Upper lobe of left lung (tissue), 4 donors: Measurements from ENCODE around the gene MLST8.

Source experiments
- EP300 ChIP-seq, 4 donors: sonication (generic); formaldehyde crosslinking; IDR thresholded peaks; one replicate each; pipeline ENCODE4 v1.5.1; 2017; ENCODE audit warnings: antibody characterized with exemption in 4 of 4, control low read depth in 2 of 4
- POLR2A ChIP-seq, 4 donors: fragments of 450-650 bp; IDR thresholded peaks; one replicate each; pipeline ENCODE4 v1.5.1; 2016 to 2017; ENCODE audit warnings: antibody characterized with exemption in 4 of 4, mild to moderate bottlenecking in 2 of 4
- POLR2AphosphoS5 ChIP-seq, 2 donors: sonication (generic); formaldehyde crosslinking; IDR thresholded peaks; one replicate each; pipeline ENCODE4 v1.5.1; 2017; ENCODE audit warnings: antibody characterized with exemption in 2 of 2
- TF ChIP-seq, protein P1 (sequence below), 6 experiments: fragments of 450-650 bp in 4 of 6; fragments of 200-600 bp in 2 of 6; sonication (generic) in 2 of 6; IDR thresholded peaks; one replicate each; pipeline ENCODE4 v1.5.1; 2016 to 2019; ENCODE audit warnings: antibody characterized with exemption in 6 of 6

GRCh38 chr16:2209258-2210008 lies 4.2 kb downstream of the MLST8 start:
- TF ChIP-seq, protein P1, sequence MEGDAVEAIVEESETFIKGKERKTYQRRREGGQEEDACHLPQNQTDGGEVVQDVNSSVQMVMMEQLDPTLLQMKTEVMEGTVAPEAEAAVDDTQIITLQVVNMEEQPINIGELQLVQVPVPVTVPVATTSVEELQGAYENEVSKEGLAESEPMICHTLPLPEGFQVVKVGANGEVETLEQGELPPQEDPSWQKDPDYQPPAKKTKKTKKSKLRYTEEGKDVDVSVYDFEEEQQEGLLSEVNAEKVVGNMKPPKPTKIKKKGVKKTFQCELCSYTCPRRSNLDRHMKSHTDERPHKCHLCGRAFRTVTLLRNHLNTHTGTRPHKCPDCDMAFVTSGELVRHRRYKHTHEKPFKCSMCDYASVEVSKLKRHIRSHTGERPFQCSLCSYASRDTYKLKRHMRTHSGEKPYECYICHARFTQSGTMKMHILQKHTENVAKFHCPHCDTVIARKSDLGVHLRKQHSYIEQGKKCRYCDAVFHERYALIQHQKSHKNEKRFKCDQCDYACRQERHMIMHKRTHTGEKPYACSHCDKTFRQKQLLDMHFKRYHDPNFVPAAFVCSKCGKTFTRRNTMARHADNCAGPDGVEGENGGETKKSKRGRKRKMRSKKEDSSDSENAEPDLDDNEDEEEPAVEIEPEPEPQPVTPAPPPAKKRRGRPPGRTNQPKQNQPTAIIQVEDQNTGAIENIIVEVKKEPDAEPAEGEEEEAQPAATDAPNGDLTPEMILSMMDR (IDR thresholded peaks at IDR 0.05), result no peak
- TF ChIP-seq POLR2A (IDR thresholded peaks at IDR 0.05) (no peak), EP300 (IDR thresholded peaks at IDR 0.05) (no peak), POLR2AphosphoS5 (IDR thresholded peaks at IDR 0.05) (no peak)
